CD14-positive monocyte (primary cell): ENCODE data around the gene MICU1. TPM values are rescaled to one million over a fixed set of nuclear protein-coding genes. Genes with fewer than 3 reads are reported as not detected.

ENCODE experiments used
- DNase-seq, 3 donors: peaks; one replicate each; pipeline ENCODE4 v3.0.0-alpha.2; 2011 to 2022
- H2AFZ ChIP-seq: 2 replicates; pipeline ENCODE4 v1.6.0; 2012; ENCODE audit warnings: mild to moderate bottlenecking, low read depth, low read length, inconsistent platforms; ENCODE audit not compliant: insufficient read depth, poor library complexity, severe bottlenecking
- H3K27ac ChIP-seq, 2 donors: 1 replicate in 1 of 2; 2 replicates in 1 of 2; pipeline ENCODE4 v1.5.1; 2012 to 2013; ENCODE audit warnings: low read length in 2 of 2, control low read depth in 1 of 2, inconsistent platforms in 1 of 2, low read depth in 1 of 2, mild to moderate bottlenecking in 1 of 2
- H3K27me3 ChIP-seq, 2 donors: one replicate each; pipeline versions ENCODE4 v1.6.0 to v1.6.1; 2011 to 2013; ENCODE audit warnings: low read length in 2 of 2; ENCODE audit not compliant: control insufficient read depth in 2 of 2, insufficient read depth in 2 of 2
- H3K36me3 ChIP-seq, 2 donors: replicated peaks in 1 of 2; 1 replicate in 1 of 2; 2 replicates in 1 of 2; pipeline versions ENCODE4 v1.5.1 to v1.6.1; 2012 to 2013; ENCODE audit warnings: low read length in 2 of 2, control low read depth in 1 of 2, inconsistent platforms in 1 of 2, mild to moderate bottlenecking in 1 of 2; ENCODE audit not compliant: insufficient read depth in 2 of 2, control insufficient read depth in 1 of 2
- H3K4me1 ChIP-seq, 2 donors: 1 replicate in 1 of 2; 2 replicates in 1 of 2; pipeline versions ENCODE4 v1.5.1 to v1.6.1; 2012 to 2013; ENCODE audit warnings: low read length in 2 of 2, control low read depth in 1 of 2, inconsistent platforms in 1 of 2, mild to moderate bottlenecking in 1 of 2, moderate library complexity in 1 of 2; ENCODE audit not compliant: insufficient read depth in 2 of 2, control insufficient read depth in 1 of 2
- H3K4me2 ChIP-seq: replicated peaks from 2 replicates; pipeline ENCODE3; 2012; ENCODE audit warnings: low read length, moderate library complexity, mild to moderate bottlenecking; ENCODE audit not compliant: poor library complexity, severe bottlenecking; ENCODE audit errors: extremely low read depth
- H3K4me3 ChIP-seq, 3 experiments: fragments of 200-600 bp in 1 of 3; sonication (generic) in 1 of 3; replicated peaks in 1 of 3; 1 replicate in 2 of 3; 2 replicates in 1 of 3; pipeline ENCODE4 v1.5.1; 2011 to 2013; ENCODE audit warnings: low read length in 3 of 3, mild to moderate bottlenecking in 3 of 3, control low read depth in 2 of 3, low read depth in 2 of 3, inconsistent platforms in 1 of 3, moderate library complexity in 1 of 3
- H3K79me2 ChIP-seq: 2 replicates; pipeline ENCODE4 v1.6.0; 2012; ENCODE audit warnings: mild to moderate bottlenecking, control low read depth, inconsistent platforms, low read length, moderate library complexity; ENCODE audit not compliant: insufficient read depth
- H3K9ac ChIP-seq: 2 replicates; pipeline ENCODE4 v1.6.0; 2017; ENCODE audit warnings: low read length, mild to moderate bottlenecking; ENCODE audit not compliant: insufficient read depth, poor library complexity, severe bottlenecking
- H3K9me3 ChIP-seq, 2 donors: replicated peaks in 1 of 2; 1 replicate in 1 of 2; 2 replicates in 1 of 2; pipeline versions ENCODE4 v1.5.1 to v1.6.1; 2012 to 2013; ENCODE audit warnings: low read length in 2 of 2, control low read depth in 1 of 2; ENCODE audit not compliant: control insufficient read depth in 1 of 2, insufficient read depth in 1 of 2
- H4K20me1 ChIP-seq: 2 replicates; pipeline ENCODE4 v1.6.0; 2012; ENCODE audit warnings: mild to moderate bottlenecking, low read length, control low read depth, moderate library complexity; ENCODE audit not compliant: insufficient read depth
- H3K27ac Mint-ChIP-seq, 7 donors: one replicate each; pipeline ENCODE4 v1.8.0; 2020; ENCODE audit warnings: mild to moderate bottlenecking in 7 of 7, mixed read lengths in 7 of 7, moderate library complexity in 6 of 7, inconsistent platforms in 2 of 7
- H3K27me3 Mint-ChIP-seq, 3 donors: one replicate each; pipeline ENCODE4 v1.8.0; 2021 to 2022; ENCODE audit warnings: low read depth in 3 of 3, mild to moderate bottlenecking in 3 of 3, mixed read lengths in 3 of 3, moderate library complexity in 3 of 3, inconsistent platforms in 1 of 3
- H3K36me3 Mint-ChIP-seq, 2 donors: one replicate each; pipeline ENCODE4 v1.8.0; 2020; ENCODE audit warnings: mixed read lengths in 2 of 2, inconsistent platforms in 1 of 2, mild to moderate bottlenecking in 1 of 2
- H3K4me1 Mint-ChIP-seq: one replicate; pipeline ENCODE4 v1.8.0; 2020; ENCODE audit warnings: mild to moderate bottlenecking, mixed read lengths
- H3K4me3 Mint-ChIP-seq, 2 donors: one replicate each; pipeline ENCODE4 v1.8.0; 2020; ENCODE audit warnings: mild to moderate bottlenecking in 2 of 2, mixed read lengths in 2 of 2, moderate library complexity in 1 of 2
- H3K9me3 Mint-ChIP-seq, 7 donors: one replicate each; pipeline ENCODE4 v1.8.0; 2020 to 2022; ENCODE audit warnings: mixed read lengths in 7 of 7, mild to moderate bottlenecking in 6 of 7, moderate library complexity in 6 of 7, inconsistent platforms in 2 of 7
- WGBS: methylation state at CpG from one replicate; pipeline ENCODE4 v1.1.5; 2013; ENCODE audit warnings: missing lambda C conversion rate; ENCODE audit not compliant: insufficient coverage; 5-methylcytosine and 5-hydroxymethylcytosine counted together
- intact Hi-C, 2 donors: fragments of 100-400 bp; cut with micrococcal nuclease; formaldehyde crosslinking; loops; one replicate each; pipeline versions ENCODE4 v1.15.0 to v1.15.1; 2023
- polyA plus RNA-seq, 3 donors: library from polyadenylated mRNA; depleted of rRNA in 1 of 3; unstranded in 2 of 3; stranded (reverse) in 1 of 3; fragments of 300-500 nt in 2 of 3; fragments of >200 nt in 1 of 3; fragmentation: Illumina TruSeq in 2 of 3; gene quantifications; 1 replicate in 2 of 3; 2 replicates in 1 of 3; pipeline ENCODE4 v1.2.3, GENCODE V29; 2012 to 2021
- TF ChIP-seq, protein P1 (sequence below): fragments of 200-600 bp; IDR thresholded peaks from one replicate; pipeline ENCODE4 v1.8.0; 2022; ENCODE audit warnings: antibody characterized with exemption, mild to moderate bottlenecking

The MICU1 gene
- polyA plus RNA-seq, 3 donors: 51.1 to 76.4 (median 51.7) TPM

DNA sequence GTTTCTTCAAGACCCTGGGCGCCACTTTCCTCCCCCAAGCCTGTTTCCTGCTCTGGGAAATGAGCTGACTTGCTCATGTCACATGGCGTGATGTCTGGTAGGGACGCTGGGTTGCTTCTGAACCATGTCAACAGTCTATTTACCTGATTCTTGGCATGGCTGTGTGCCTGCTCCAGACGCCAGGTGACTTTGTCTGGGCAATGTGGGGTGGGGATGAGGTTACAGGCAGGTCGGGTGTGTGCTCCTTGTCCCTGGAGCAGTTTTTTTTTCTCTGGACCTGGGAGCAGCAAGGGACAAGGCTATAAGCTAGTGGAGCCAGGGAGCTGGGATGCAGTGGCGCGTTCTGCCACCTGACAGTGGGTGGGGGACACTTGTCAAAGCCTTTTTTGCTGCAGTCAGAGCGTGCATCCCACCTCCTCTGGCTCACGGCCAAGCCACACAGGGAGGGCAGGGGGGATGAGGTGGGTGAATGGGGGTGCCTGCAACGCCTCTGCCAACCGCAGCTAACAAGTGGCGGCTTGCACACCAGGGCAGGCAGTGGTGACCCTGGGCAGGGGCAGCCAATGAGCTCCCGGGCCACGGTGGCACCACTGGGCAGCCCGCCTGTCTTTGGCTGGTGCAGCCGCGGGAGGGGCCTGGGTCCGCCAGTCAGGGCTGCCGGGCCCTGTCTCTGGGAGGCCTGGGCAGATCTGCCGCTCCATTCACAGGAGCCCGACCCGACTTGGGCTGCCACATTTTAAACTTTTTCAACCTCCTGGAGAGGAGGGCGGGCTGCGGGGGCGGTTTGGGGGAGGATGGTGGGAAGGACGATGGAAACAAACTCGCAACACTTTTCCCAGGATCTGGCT is 294.1 kb downstream of the MICU1 start:
- Mint-ChIP-seq H3K36me3 (peaks cover 30 to 31% of the 10 kb centered on the region in 2 donors), H3K9me3 (peaks cover 0 to under 1% (median 0%) of the 10 kb centered on the region in 7 donors), H3K4me1 (peaks cover 91% of the 10 kb centered on the region), H3K27ac (peak overlapping the region; percentile 89 to 97 (median 95)), H3K4me3 (peak overlapping the region; percentile 43 to 80), H3K27me3 (peaks cover 0 to 8% (median 3%) of the 10 kb centered on the region in 3 donors)
- H3K4me2 ChIP-seq: peak overlapping the region; percentile 70
- intact Hi-C loops: loop anchor here (5.0 to 10.0 kb wide), 3 partner anchors 34 to 197 kb away; partner anchors contain the start of gene DDIT4 (in 1 of the 2)
- peaks cover 17 to 26% of the 10 kb centered on the region in 2 donors for H3K36me3 ChIP-seq
- peaks cover 6% of the 10 kb centered on the region for H3K79me2 ChIP-seq
- no peaks in the 10 kb centered on the region for H3K27me3 ChIP-seq
- peaks cover 88 to 94% of the 10 kb centered on the region in 2 donors for H3K4me1 ChIP-seq
- TF ChIP-seq, protein P1, sequence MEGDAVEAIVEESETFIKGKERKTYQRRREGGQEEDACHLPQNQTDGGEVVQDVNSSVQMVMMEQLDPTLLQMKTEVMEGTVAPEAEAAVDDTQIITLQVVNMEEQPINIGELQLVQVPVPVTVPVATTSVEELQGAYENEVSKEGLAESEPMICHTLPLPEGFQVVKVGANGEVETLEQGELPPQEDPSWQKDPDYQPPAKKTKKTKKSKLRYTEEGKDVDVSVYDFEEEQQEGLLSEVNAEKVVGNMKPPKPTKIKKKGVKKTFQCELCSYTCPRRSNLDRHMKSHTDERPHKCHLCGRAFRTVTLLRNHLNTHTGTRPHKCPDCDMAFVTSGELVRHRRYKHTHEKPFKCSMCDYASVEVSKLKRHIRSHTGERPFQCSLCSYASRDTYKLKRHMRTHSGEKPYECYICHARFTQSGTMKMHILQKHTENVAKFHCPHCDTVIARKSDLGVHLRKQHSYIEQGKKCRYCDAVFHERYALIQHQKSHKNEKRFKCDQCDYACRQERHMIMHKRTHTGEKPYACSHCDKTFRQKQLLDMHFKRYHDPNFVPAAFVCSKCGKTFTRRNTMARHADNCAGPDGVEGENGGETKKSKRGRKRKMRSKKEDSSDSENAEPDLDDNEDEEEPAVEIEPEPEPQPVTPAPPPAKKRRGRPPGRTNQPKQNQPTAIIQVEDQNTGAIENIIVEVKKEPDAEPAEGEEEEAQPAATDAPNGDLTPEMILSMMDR: peak; percentile 65
- H3K9ac ChIP-seq: peak overlapping the region; percentile 62
- H2AFZ ChIP-seq: peak overlapping the region; percentile 47
- peak; percentile 90 to 93 (median 93) for DNase-seq
- H3K27ac ChIP-seq: peak overlapping the region; percentile 60 to 86
- under 1% methylated on average over 22 of the region's 27 CpGs for WGBS
- H3K4me3 ChIP-seq: peak overlapping the region in 1 of 3 experiments; percentile 67
- H3K9me3 ChIP-seq: no peaks in the 10 kb centered on the region
- peaks cover 4% of the 10 kb centered on the region for H4K20me1 ChIP-seq

GRCh38 chr10:72330069-72330426 is 295.8 kb downstream of the MICU1 start:
- Histone ChIP-seq H3K9ac (no peak overlapping the region), H3K4me2 (no peak overlapping the region)

More at GRCh38 chr10:72330069-72330426, 295.8 kb downstream of the MICU1 start:
- H3K4me1 ChIP-seq: peaks cover 78 to 79% of the 10 kb centered on the region in 2 donors
- H2AFZ ChIP-seq: no peak overlapping the region
- no peaks in the 10 kb centered on the region for H3K27me3 ChIP-seq
- no peak overlapping the region for H3K27ac ChIP-seq
- H3K9me3 Mint-ChIP-seq: peaks cover 0 to 8% (median 0%) of the 10 kb centered on the region in 7 donors
- H3K27me3 Mint-ChIP-seq: peaks cover 0 to 12% (median 5%) of the 10 kb centered on the region in 3 donors
- peak overlapping the region in 1 of 2 donors; percentile 46 for H3K4me3 Mint-ChIP-seq
- no peak for DNase-seq
- no peaks in the 10 kb centered on the region for H3K79me2 ChIP-seq
- peaks cover under 1% of the 10 kb centered on the region for H4K20me1 ChIP-seq
- peak overlapping the region in 6 of 7 donors; percentile 24 to 96 (median 69) for H3K27ac Mint-ChIP-seq
- no peaks in the 10 kb centered on the region for H3K9me3 ChIP-seq
- 13% methylated on average over 1 of the region's 2 CpGs for WGBS
- no peak overlapping the region for H3K4me3 ChIP-seq
- peaks cover 81% of the 10 kb centered on the region for H3K4me1 Mint-ChIP-seq
- intact Hi-C loops: loop anchor here (5.0 to 10.0 kb wide), 3 partner anchors 33 to 195 kb away; partner anchors contain the start of gene DDIT4 (in 1 of the 2)
- TF ChIP-seq, protein P1: no peak
- H3K36me3 ChIP-seq: peaks cover 6 to 13% of the 10 kb centered on the region in 2 donors
- H3K36me3 Mint-ChIP-seq: peaks cover 17 to 18% of the 10 kb centered on the region in 2 donors
